ENCODE measurements around the gene SNRK. TPM values are rescaled to one million over a fixed set of nuclear protein-coding genes. Genes with fewer than 3 reads are reported as not detected.

SNRK gene
- total RNA-seq = 10 to 100 TPM; 19.4 TPM
- 13.3 TPM for polyA plus RNA-seq (2013, experiment 1 of 2)
- 13.5 TPM for polyA plus RNA-seq (2013, experiment 2 of 2)
- long read RNA-seq, experiment 1, partial matches to known transcripts = 0 of 4 reads
- long read RNA-seq, experiment 1, other reads (novel, unspliced or antisense) = 3 of 4 reads
- long read RNA-seq, experiment 2, full-length matches to known transcripts = 8 of 29 reads
- long read RNA-seq, experiment 2, partial matches to known transcripts = 4 of 29 reads
- long read RNA-seq, experiment 2, other reads (novel, unspliced or antisense) = 17 of 29 reads
- long read RNA-seq, experiment 3, full-length matches to known transcripts = 24 of 39 reads
- long read RNA-seq, experiment 3, partial matches to known transcripts = 10 of 39 reads
- long read RNA-seq, experiment 3, other reads (novel, unspliced or antisense) = 5 of 39 reads
- long read RNA-seq, experiment 4 = 0 reads

GRCh38 chr3:43286115-43286840, at the start of gene SNRK:
Gene SNRK (plus strand): TSS chr3:43286540. CDS start chr3:43303204, 16,664 bp downstream.
- 1% methylated on average over 24 to 91 of the region's 91 CpGs for WGBS, 2 experiments (ENCODE audit: insufficient coverage in 1 of 2, insufficient read length in 1 of 2)
- Histone ChIP-seq H3K9ac (ENCODE audit: extremely low read depth, low read length, poor library complexity, severe bottlenecking) (peak within 1 kb of the TSS; percentile 70), H3K4me1 (ENCODE audit: control insufficient read depth, insufficient read depth, low read length) (peaks cover 8% of the 10 kb centered on the region), H3K27me3 (ENCODE audit: control insufficient read depth, insufficient read depth, low read length, poor library complexity, severe bottlenecking) (peaks cover 22% of the 10 kb centered on the region), H3K27ac (ENCODE audit: low read depth, low read length) (peak within 1 kb of the TSS; percentile 84), H3K9me3 (ENCODE audit: control insufficient read depth, low read length) (no peaks in the 10 kb centered on the region), H3K4me3 (ENCODE audit: low read length) (peak within 1 kb of the TSS; percentile 97), H3K36me3 (ENCODE audit: control insufficient read depth, insufficient read depth, low read length) (peaks cover 12% of the 10 kb centered on the region)
- peak; percentile 95 for DNase-seq
- H3K9me3 Mint-ChIP-seq = no peaks in the 10 kb centered on the region
- H3K36me3 Mint-ChIP-seq (ENCODE audit: low read depth) = no peaks in the 10 kb centered on the region
- peaks cover 11% of the 10 kb centered on the region for H3K27me3 Mint-ChIP-seq (ENCODE audit: insufficient read depth)
- peak; percentile 64 for TF ChIP-seq CTCF (conservative IDR thresholded peaks at IDR 0.05)
- peak within 1 kb of the TSS; percentile 82 for H3K4me3 Mint-ChIP-seq
- H3K4me1 Mint-ChIP-seq = peaks cover 18% of the 10 kb centered on the region
- H3K27ac Mint-ChIP-seq = peak within 1 kb of the TSS; percentile 93

GRCh38 chr3:43238801-43239200, 47.5 kb upstream of the SNRK start:
- Histone ChIP-seq H3K27me3 (ENCODE audit: control insufficient read depth, insufficient read depth, low read length, poor library complexity, severe bottlenecking) (no peaks in the 10 kb centered on the region), H3K4me1 (ENCODE audit: control insufficient read depth, insufficient read depth, low read length) (no peaks in the 10 kb centered on the region), H3K4me3 (ENCODE audit: low read length) (no peak overlapping the region), H3K9me3 (ENCODE audit: control insufficient read depth, low read length) (peaks cover 8% of the 10 kb centered on the region), H3K36me3 (ENCODE audit: control insufficient read depth, insufficient read depth, low read length) (no peaks in the 10 kb centered on the region), H3K27ac (ENCODE audit: low read depth, low read length) (no peak overlapping the region), H3K9ac (ENCODE audit: extremely low read depth, low read length, poor library complexity, severe bottlenecking) (no peak overlapping the region)
- Mint-ChIP-seq H3K4me3 (no peak overlapping the region), H3K9me3 (peaks cover 13% of the 10 kb centered on the region), H3K27me3 (ENCODE audit: insufficient read depth) (peaks cover 3% of the 10 kb centered on the region), H3K27ac (no peak overlapping the region), H3K4me1 (no peaks in the 10 kb centered on the region), H3K36me3 (ENCODE audit: low read depth) (no peaks in the 10 kb centered on the region)
- no peak for DNase-seq
- 70 to 80% methylated on average over 1 to 4 of the region's 4 CpGs for WGBS, 2 experiments (ENCODE audit: insufficient coverage in 1 of 2, insufficient read length in 1 of 2)
- TF ChIP-seq CTCF (conservative IDR thresholded peaks at IDR 0.05) = no peak

GRCh38 chr3:43239755-43240154, 46.6 kb upstream of the SNRK start:
- no peak overlapping the region for H3K27ac Mint-ChIP-seq
- H3K9me3 Mint-ChIP-seq = peaks cover 13% of the 10 kb centered on the region
- no peaks in the 10 kb centered on the region for H3K4me1 Mint-ChIP-seq
- no peak for TF ChIP-seq CTCF (conservative IDR thresholded peaks at IDR 0.05)
- H3K9ac ChIP-seq (ENCODE audit: extremely low read depth, low read length, poor library complexity, severe bottlenecking) = no peak overlapping the region
- peaks cover 8% of the 10 kb centered on the region for H3K9me3 ChIP-seq (ENCODE audit: control insufficient read depth, low read length)
- H3K4me1 ChIP-seq (ENCODE audit: control insufficient read depth, insufficient read depth, low read length) = no peaks in the 10 kb centered on the region
- H3K36me3 ChIP-seq (ENCODE audit: control insufficient read depth, insufficient read depth, low read length) = no peaks in the 10 kb centered on the region
- H3K27me3 ChIP-seq (ENCODE audit: control insufficient read depth, insufficient read depth, low read length, poor library complexity, severe bottlenecking) = no peaks in the 10 kb centered on the region
- H3K4me3 Mint-ChIP-seq = no peak overlapping the region
- no peaks in the 10 kb centered on the region for H3K36me3 Mint-ChIP-seq (ENCODE audit: low read depth)
- H3K4me3 ChIP-seq (ENCODE audit: low read length) = no peak overlapping the region
- H3K27me3 Mint-ChIP-seq (ENCODE audit: insufficient read depth) = peaks cover 3% of the 10 kb centered on the region
- WGBS, 2 experiments (ENCODE audit: insufficient coverage in 1 of 2, insufficient read length in 1 of 2) = 90% methylated on average over 3 of the region's 3 CpGs
- H3K27ac ChIP-seq (ENCODE audit: low read depth, low read length) = no peak overlapping the region
- no peak for DNase-seq
